SK-N-SH (cell line): ENCODE data around the gene HOXA4.

Experiments used
- GATA2 ChIP-seq: sonication (generic); formaldehyde crosslinking; IDR thresholded peaks from 2 replicates; pipeline ENCODE4 v1.5.0; 2020; ENCODE audit warnings: mild to moderate bottlenecking, missing genetic modification reagents
- TF ChIP-seq, protein P1 (sequence below): fragments of 150-350 bp; IDR thresholded peaks from 2 replicates; pipeline ENCODE4 v1.6.1; 2017; ENCODE audit warnings: antibody characterized with exemption, low read length, low read depth, borderline replicate concordance

DNA sequence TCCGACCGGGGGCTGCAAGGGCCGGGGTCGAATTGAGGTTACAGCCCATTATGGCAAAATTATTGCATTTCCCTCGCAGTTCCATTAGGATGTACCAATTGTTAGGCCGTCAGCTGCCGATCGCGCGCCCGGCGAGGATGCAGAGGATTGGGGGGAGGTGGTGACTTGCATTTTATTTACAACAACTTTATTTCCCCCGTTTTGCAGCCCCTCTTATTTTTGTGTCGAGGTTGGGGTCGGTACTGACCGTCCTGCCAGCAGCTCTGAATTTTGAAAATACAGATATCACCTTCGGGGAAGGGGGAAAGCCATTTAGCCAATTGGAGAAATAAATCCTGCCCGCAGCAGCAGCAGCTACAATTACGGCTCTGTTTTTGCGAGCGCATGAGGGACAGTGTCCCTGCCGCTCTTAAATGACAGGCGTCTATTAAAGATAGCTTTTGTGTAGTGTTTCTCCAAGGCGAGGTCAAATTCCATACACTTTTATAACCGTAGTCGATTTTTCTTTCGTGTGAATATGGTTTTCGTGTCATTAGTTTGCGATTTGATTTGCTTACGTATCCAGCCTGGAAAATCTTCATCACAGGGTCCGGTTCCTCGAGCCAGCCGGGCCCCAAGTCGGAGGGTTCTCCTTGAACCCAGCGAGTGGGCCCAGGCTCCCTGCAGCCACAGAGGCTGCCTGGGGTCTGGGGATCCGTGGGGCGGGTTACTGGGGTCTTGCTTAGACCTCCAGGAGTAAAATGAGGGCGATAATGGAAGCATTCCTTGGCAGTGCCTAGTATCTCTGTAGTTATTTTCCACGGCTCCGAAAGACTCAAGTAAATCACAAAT, 13.6 kb upstream of the HOXA4 start:
- TF ChIP-seq GATA2 (CRISPR knock-in tag), result no peak
- TF ChIP-seq, protein P1, sequence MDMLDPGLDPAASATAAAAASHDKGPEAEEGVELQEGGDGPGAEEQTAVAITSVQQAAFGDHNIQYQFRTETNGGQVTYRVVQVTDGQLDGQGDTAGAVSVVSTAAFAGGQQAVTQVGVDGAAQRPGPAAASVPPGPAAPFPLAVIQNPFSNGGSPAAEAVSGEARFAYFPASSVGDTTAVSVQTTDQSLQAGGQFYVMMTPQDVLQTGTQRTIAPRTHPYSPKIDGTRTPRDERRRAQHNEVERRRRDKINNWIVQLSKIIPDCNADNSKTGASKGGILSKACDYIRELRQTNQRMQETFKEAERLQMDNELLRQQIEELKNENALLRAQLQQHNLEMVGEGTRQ, result no peak
